HEK293 (cell line): ENCODE results near the gene C1orf35.

Experiments used
- CTCF ChIA-PET: fragments of 350-600 bp; formaldehyde crosslinking; extraction: SDS; loops from one replicate; lab custom pipeline; 2021; ENCODE audit warnings: antibody characterized with exemption; lab: Yijun Ruan, JAX
- POLR2A ChIA-PET: fragments of 300-600 bp; formaldehyde crosslinking; extraction: SDS; loops from one replicate; lab custom pipeline; 2020; ENCODE audit warnings: antibody characterized with exemption, inconsistent platforms; lab: Yijun Ruan, JAX
- H3K27ac ChIP-seq: fragments of 200-500 bp; sonication (Bioruptor generic); 2 replicates; pipeline ENCODE4 v1.5.1; 2014; ENCODE audit warnings: low read depth, low read length, control low read depth, inconsistent platforms; ENCODE audit errors: extremely low read depth
- H3K36me3 ChIP-seq, 2 experiments: fragments of 200-500 bp in 1 of 2; sonication (Bioruptor generic) in 1 of 2; 1 replicate in 1 of 2; 2 replicates in 1 of 2; pipeline ENCODE4 v1.5.1; 2014 to 2017; ENCODE audit warnings: inconsistent platforms in 2 of 2, low read length in 2 of 2; ENCODE audit not compliant: control insufficient read depth in 2 of 2, insufficient read depth in 1 of 2
- H3K4me1 ChIP-seq: fragments of 200-500 bp; sonication (Bioruptor generic); 2 replicates; pipeline ENCODE4 v1.5.1; 2014; ENCODE audit warnings: mild to moderate bottlenecking, low read length, inconsistent platforms; ENCODE audit not compliant: control insufficient read depth, insufficient read depth
- H3K4me3 ChIP-seq: 2 replicates; pipeline ENCODE4 v1.5.1; 2011; ENCODE audit warnings: low read depth, mild to moderate bottlenecking, control low read depth, low read length, moderate library complexity
- H3K9me3 ChIP-seq: fragments of 200-500 bp; sonication (Bioruptor generic); 2 replicates; pipeline ENCODE4 v1.5.1; 2014; ENCODE audit warnings: low read depth, low read length, inconsistent platforms; ENCODE audit not compliant: control insufficient read depth, insufficient read depth
- BCL11A ChIP-seq: fragments of 450-650 bp; formaldehyde crosslinking; IDR thresholded peaks from 2 replicates; pipeline ENCODE4 v1.5.1; 2016; ENCODE audit warnings: low read depth, missing biosample characterization, missing genetic modification characterization
- GLI4 ChIP-seq: fragments of 450-650 bp; formaldehyde crosslinking; IDR thresholded peaks from 2 replicates; pipeline ENCODE4 v1.5.1; 2016; ENCODE audit warnings: missing biosample characterization, missing genetic modification characterization
- MZF1 ChIP-seq: fragments of 450-650 bp; formaldehyde crosslinking; IDR thresholded peaks from 2 replicates; pipeline ENCODE4 v1.5.1; 2017; ENCODE audit warnings: missing biosample characterization, missing genetic modification characterization, borderline replicate concordance
- PRDM1 ChIP-seq: fragments of 450-650 bp; formaldehyde crosslinking; IDR thresholded peaks from 2 replicates; pipeline ENCODE4; 2016; ENCODE audit warnings: missing biosample characterization, missing genetic modification characterization
- YY2 ChIP-seq: fragments of 450-650 bp; formaldehyde crosslinking; IDR thresholded peaks from 2 replicates; pipeline ENCODE4 v1.5.1; 2016; ENCODE audit warnings: missing biosample characterization, missing genetic modification characterization
- ZBTB21 ChIP-seq: fragments of 450-650 bp; formaldehyde crosslinking; IDR thresholded peaks from 2 replicates; pipeline ENCODE4 v1.5.1; 2017; ENCODE audit warnings: missing biosample characterization, missing genetic modification characterization
- ZEB2 ChIP-seq: fragments of 450-650 bp; formaldehyde crosslinking; IDR thresholded peaks from 2 replicates; pipeline ENCODE4 v1.5.1; 2016; ENCODE audit warnings: missing biosample characterization, missing genetic modification characterization
- ZFP3 ChIP-seq: fragments of 450-650 bp; formaldehyde crosslinking; IDR thresholded peaks from 2 replicates; pipeline ENCODE4 v1.5.1; 2016; ENCODE audit warnings: low read depth, missing biosample characterization, missing genetic modification characterization
- ZNF140 ChIP-seq: fragments of 450-650 bp; formaldehyde crosslinking; IDR thresholded peaks from 2 replicates; pipeline ENCODE4 v1.5.1; 2016; ENCODE audit warnings: missing biosample characterization, missing genetic modification characterization
- ZNF174 ChIP-seq: fragments of 450-650 bp; formaldehyde crosslinking; IDR thresholded peaks from 2 replicates; pipeline ENCODE4 v1.5.0; 2017; ENCODE audit warnings: missing biosample characterization, mild to moderate bottlenecking, missing genetic modification characterization
- ZNF23 ChIP-seq: fragments of 450-650 bp; formaldehyde crosslinking; IDR thresholded peaks from 2 replicates; pipeline ENCODE4 v1.5.1; 2016; ENCODE audit warnings: missing biosample characterization, missing genetic modification characterization, borderline replicate concordance
- ZNF391 ChIP-seq: fragments of 450-650 bp; formaldehyde crosslinking; IDR thresholded peaks from 2 replicates; pipeline ENCODE4 v1.5.1; 2016; ENCODE audit warnings: low read depth, missing biosample characterization, missing genetic modification characterization, borderline replicate concordance
- ZNF416 ChIP-seq: fragments of 450-650 bp; formaldehyde crosslinking; IDR thresholded peaks from 2 replicates; pipeline ENCODE4 v1.5.1; 2016; ENCODE audit warnings: missing biosample characterization, missing genetic modification characterization
- ZNF449 ChIP-seq: fragments of 450-650 bp; formaldehyde crosslinking; IDR thresholded peaks from 2 replicates; pipeline ENCODE4 v1.5.1; 2017; ENCODE audit warnings: missing biosample characterization, mild to moderate bottlenecking, missing genetic modification characterization, moderate library complexity
- ZNF571 ChIP-seq: fragments of 450-650 bp; formaldehyde crosslinking; IDR thresholded peaks from 2 replicates; pipeline ENCODE4 v1.5.0; 2017; ENCODE audit warnings: missing biosample characterization, missing genetic modification characterization
- ZNF629 ChIP-seq: fragments of 450-650 bp; formaldehyde crosslinking; IDR thresholded peaks from 2 replicates; pipeline ENCODE4 v1.5.1; 2017; ENCODE audit warnings: missing biosample characterization, missing genetic modification characterization
- ZNF654 ChIP-seq: fragments of 450-650 bp; formaldehyde crosslinking; IDR thresholded peaks from 2 replicates; pipeline ENCODE4 v1.5.1; 2016; ENCODE audit warnings: low read depth, missing biosample characterization, missing genetic modification characterization
- ZNF670 ChIP-seq: fragments of 450-650 bp; formaldehyde crosslinking; IDR thresholded peaks from 2 replicates; pipeline ENCODE4 v1.5.1; 2016; ENCODE audit warnings: missing biosample characterization, missing genetic modification characterization, low read depth
- ZNF747 ChIP-seq: fragments of 450-650 bp; formaldehyde crosslinking; IDR thresholded peaks from 2 replicates; pipeline ENCODE4 v1.5.1; 2016; ENCODE audit warnings: missing biosample characterization, missing genetic modification characterization
- TF ChIP-seq, protein P1 (sequence below): fragments of 450-650 bp; formaldehyde crosslinking; IDR thresholded peaks from 2 replicates; pipeline ENCODE4 v1.5.1; 2016; ENCODE audit warnings: missing biosample characterization, missing genetic modification characterization
- TF ChIP-seq, protein P2 (sequence below): IDR thresholded peaks from 2 replicates; pipeline ENCODE4 v1.6.1; 2011; ENCODE audit warnings: mild to moderate bottlenecking, low read depth, low read length, borderline replicate concordance
- TF ChIP-seq, protein P3 (sequence below): fragments of 450-650 bp; formaldehyde crosslinking; IDR thresholded peaks from 2 replicates; pipeline ENCODE4; 2016; ENCODE audit warnings: missing biosample characterization, missing genetic modification characterization
- TF ChIP-seq, protein P4 (sequence below): fragments of 450-650 bp; formaldehyde crosslinking; IDR thresholded peaks from 2 replicates; pipeline ENCODE4 v1.5.1; 2016; ENCODE audit warnings: missing biosample characterization, missing genetic modification characterization

Gene C1orf35

DNA sequence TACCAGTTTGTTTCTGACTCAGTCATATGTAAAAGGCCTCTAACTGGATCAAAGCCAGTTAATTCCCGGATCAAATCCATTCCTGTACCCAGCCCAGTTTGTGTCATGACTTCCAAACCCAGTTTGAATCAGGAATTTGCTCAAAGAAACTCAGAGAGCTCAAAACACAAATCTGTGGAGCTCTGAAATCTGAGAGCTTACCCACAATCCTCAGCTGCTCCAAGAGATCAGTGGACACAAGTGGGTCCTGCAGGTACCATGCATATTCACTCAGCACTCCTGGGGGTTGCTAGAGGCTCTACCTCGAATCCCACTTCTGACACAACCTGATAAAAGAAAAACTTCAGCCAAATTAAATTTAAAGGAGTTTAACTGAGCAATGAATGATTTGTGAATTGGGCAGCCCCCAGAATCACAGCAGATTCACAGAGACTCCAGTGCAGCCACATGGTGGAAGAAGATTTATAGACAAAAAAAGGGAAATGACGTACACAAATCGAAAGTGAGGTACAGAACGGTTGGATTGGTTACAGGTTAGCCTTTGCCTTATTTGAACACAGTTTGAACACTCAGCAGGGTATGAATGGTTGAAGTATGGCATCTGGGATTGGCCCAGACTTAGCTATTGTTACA, 17.8 kb upstream of the C1orf35 start (continued):
- TF ChIP-seq, protein P1, sequence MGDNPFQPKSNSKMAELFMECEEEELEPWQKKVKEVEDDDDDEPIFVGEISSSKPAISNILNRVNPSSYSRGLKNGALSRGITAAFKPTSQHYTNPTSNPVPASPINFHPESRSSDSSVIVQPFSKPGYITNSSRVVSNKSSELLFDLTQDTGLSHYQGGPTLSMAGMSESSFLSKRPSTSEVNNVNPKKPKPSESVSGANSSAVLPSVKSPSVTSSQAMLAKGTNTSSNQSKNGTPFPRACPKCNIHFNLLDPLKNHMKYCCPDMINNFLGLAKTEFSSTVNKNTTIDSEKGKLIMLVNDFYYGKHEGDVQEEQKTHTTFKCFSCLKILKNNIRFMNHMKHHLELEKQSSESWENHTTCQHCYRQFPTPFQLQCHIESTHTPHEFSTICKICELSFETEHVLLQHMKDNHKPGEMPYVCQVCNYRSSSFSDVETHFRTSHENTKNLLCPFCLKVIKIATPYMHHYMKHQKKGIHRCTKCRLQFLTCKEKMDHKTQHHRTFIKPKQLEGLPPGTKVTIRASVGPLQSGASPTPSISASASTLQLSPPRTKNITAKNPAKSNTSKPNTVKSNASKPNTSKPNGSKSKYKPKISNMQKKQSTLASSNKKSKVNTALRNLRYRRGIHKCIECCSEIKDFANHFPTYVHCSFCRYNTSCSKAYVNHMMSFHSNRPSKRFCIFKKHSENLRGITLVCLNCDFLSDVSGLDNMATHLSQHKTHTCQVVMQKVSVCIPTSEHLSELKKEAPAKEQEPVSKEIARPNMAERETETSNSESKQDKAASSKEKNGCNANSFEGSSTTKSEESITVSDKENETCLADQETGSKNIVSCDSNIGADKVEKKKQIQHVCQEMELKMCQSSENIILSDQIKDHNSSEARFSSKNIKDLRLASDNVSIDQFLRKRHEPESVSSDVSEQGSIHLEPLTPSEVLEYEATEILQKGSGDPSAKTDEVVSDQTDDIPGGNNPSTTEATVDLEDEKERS (tag by site-specific recombination), result no peak
- TF ChIP-seq ZEB2 (tag by site-specific recombination) (no peak), ZNF391 (tag by site-specific recombination) (no peak), BCL11A (no peak), ZNF140 (no peak), ZNF654 (no peak), YY2 (tag by site-specific recombination) (no peak), ZNF629 (tag by site-specific recombination) (no peak)

GRCh38 chr1:228120351-228120750, 17.2 kb upstream of the C1orf35 start:
- ChIA-PET CTCF (interaction anchor here (4.6 kb wide), 1 partner anchor 11 kb away, joined by 36 read pairs; no protein-coding TSS in a partner anchor), POLR2A (interaction anchor here (1.8 kb wide), 1 partner anchor 39 kb away, joined by 5 read pairs; no protein-coding TSS in a partner anchor)
- H3K9me3 ChIP-seq, result no peaks in the 10 kb centered on the region
- no peaks in the 10 kb centered on the region for H3K36me3 ChIP-seq
- TF ChIP-seq ZFP3 (tag by site-specific recombination) (no peak), GLI4 (no peak)
- TF ChIP-seq, protein P2, sequence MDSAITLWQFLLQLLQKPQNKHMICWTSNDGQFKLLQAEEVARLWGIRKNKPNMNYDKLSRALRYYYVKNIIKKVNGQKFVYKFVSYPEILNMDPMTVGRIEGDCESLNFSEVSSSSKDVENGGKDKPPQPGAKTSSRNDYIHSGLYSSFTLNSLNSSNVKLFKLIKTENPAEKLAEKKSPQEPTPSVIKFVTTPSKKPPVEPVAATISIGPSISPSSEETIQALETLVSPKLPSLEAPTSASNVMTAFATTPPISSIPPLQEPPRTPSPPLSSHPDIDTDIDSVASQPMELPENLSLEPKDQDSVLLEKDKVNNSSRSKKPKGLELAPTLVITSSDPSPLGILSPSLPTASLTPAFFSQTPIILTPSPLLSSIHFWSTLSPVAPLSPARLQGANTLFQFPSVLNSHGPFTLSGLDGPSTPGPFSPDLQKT, result no peak
- no peak overlapping the region for H3K27ac ChIP-seq
- H3K4me1 ChIP-seq, result no peaks in the 10 kb centered on the region
- H3K4me3 ChIP-seq, result no peak overlapping the region

GRCh38 chr1:228118040-228118439, 14.9 kb upstream of the C1orf35 start:
- CTCF ChIA-PET, result interaction anchor here (0.7 to 1.9 kb wide), 4 partner anchors 8 to 119 kb away, joined by 3 to 7 read pairs (median 5); no protein-coding TSS in a partner anchor
- POLR2A ChIA-PET, result no interaction called here
- TF ChIP-seq ZBTB21, result no peak
- no peak for TF ChIP-seq ZNF670 (tag by site-specific recombination)
- TF ChIP-seq, protein P3, sequence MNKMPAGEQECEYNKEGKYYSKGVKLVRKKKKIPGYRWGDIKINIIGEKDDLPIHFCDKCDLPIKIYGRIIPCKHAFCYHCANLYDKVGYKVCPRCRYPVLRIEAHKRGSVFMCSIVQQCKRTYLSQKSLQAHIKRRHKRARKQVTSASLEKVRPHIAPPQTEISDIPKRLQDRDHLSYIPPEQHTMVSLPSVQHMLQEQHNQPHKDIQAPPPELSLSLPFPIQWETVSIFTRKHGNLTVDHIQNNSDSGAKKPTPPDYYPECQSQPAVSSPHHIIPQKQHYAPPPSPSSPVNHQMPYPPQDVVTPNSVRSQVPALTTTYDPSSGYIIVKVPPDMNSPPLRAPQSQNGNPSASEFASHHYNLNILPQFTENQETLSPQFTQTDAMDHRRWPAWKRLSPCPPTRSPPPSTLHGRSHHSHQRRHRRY (tag by site-specific recombination), result no peak
- peak; percentile 86 for TF ChIP-seq PRDM1
- TF ChIP-seq ZNF571, result no peak
- TF ChIP-seq, protein P4, sequence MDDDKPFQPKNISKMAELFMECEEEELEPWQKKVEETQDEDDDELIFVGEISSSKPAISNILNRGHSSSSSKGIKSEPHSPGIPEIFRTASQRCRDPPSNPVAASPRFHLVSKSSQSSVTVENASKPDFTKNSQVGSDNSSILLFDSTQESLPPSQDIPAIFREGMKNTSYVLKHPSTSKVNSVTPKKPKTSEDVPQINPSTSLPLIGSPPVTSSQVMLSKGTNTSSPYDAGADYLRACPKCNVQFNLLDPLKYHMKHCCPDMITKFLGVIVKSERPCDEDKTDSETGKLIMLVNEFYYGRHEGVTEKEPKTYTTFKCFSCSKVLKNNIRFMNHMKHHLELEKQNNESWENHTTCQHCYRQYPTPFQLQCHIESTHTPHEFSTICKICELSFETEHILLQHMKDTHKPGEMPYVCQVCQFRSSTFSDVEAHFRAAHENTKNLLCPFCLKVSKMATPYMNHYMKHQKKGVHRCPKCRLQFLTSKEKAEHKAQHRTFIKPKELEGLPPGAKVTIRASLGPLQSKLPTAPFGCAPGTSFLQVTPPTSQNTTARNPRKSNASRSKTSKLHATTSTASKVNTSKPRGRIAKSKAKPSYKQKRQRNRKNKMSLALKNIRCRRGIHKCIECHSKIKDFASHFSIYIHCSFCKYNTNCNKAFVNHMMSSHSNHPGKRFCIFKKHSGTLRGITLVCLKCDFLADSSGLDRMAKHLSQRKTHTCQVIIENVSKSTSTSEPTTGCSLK (tag by site-specific recombination), result no peak
- no peak; the same call in 1 of the 2 replicates for TF ChIP-seq ZNF449 (tag by site-specific recombination)
- TF ChIP-seq ZNF174 (tag by site-specific recombination), result no peak
- TF ChIP-seq MZF1 (tag by site-specific recombination), result no peak
- TF ChIP-seq ZNF416 (tag by site-specific recombination), result no peak
- no peak for TF ChIP-seq ZNF23 (tag by site-specific recombination)
- no peak for TF ChIP-seq ZNF747 (tag by site-specific recombination)

More at GRCh38 chr1:228118040-228118439, 14.9 kb upstream of the C1orf35 start:
- Histone ChIP-seq H3K4me1 (no peaks in the 10 kb centered on the region), H3K4me3 (no peak overlapping the region), H3K27ac (no peak overlapping the region), H3K36me3 (no peaks in the 10 kb centered on the region), H3K9me3 (no peaks in the 10 kb centered on the region)
